Heart left ventricle (tissue), 16 donors: ENCODE results near the gene ROCK2. TPM values are rescaled to one million over a fixed set of nuclear protein-coding genes. Genes with fewer than 3 reads are reported as not detected.

Experiments
- ATAC-seq, 4 donors: fragments of 200-7000 bp; cut with Tn5 transposase; one replicate each; pipeline ENCODE4 v1.9.1; 2020 to 2022; ENCODE audit warnings: moderate library complexity in 4 of 4, mild to moderate bottlenecking in 3 of 4, moderate number of reproducible peaks in 1 of 4
- DNase-seq, 5 donors: peaks; one replicate each; pipeline ENCODE4 v3.0.0-alpha.2; 2020
- H3K27ac ChIP-seq, 12 donors: fragments of 200-600 bp; sonication (generic) in 4 of 12; one replicate each; pipeline versions ENCODE4 v1.5.0 to v1.8.0; 2016 to 2022; ENCODE audit warnings: mild to moderate bottlenecking in 2 of 12
- H3K27me3 ChIP-seq, 9 donors: fragments of 200-600 bp; sonication (generic) in 2 of 9; one replicate each; pipeline versions ENCODE4 v1.5.1 to v1.8.0; 2016 to 2022; ENCODE audit warnings: mild to moderate bottlenecking in 3 of 9
- H3K36me3 ChIP-seq, 9 donors: fragments of 200-600 bp; sonication (generic) in 2 of 9; one replicate each; pipeline versions ENCODE4 v1.5.0 to v1.8.0; 2018 to 2022; ENCODE audit warnings: mild to moderate bottlenecking in 2 of 9
- H3K4me1 ChIP-seq, 12 donors: fragments of 200-600 bp; sonication (generic) in 4 of 12; one replicate each; pipeline versions ENCODE4 v1.5.0 to v1.8.0; 2016 to 2022; ENCODE audit warnings: mild to moderate bottlenecking in 3 of 12
- H3K4me3 ChIP-seq, 12 donors: fragments of 200-600 bp; sonication (generic) in 4 of 12; one replicate each; pipeline versions ENCODE4 v1.5.0 to v1.8.0; 2017 to 2022; ENCODE audit warnings: mild to moderate bottlenecking in 9 of 12, moderate library complexity in 4 of 12
- H3K9me3 ChIP-seq, 12 donors: fragments of 200-600 bp; sonication (generic) in 4 of 12; one replicate each; pipeline versions ENCODE4 v1.5.0 to v1.8.0; 2016 to 2022; ENCODE audit warnings: mild to moderate bottlenecking in 1 of 12
- POLR2A ChIP-seq, 2 donors: fragments of 450-650 bp; IDR thresholded peaks; one replicate each; pipeline ENCODE4 v1.6.1; 2017; ENCODE audit warnings: antibody characterized with exemption in 2 of 2, mild to moderate bottlenecking in 2 of 2, moderate library complexity in 2 of 2
- WGBS, 4 donors: extraction: QIAGEN DNeasy Blood & Tissue Kit in 2 of 4; methylation state at CpG; one replicate each; pipeline versions ENCODE4 v1.1.5 to v1.1.7; 2013 to 2018; 5-methylcytosine and 5-hydroxymethylcytosine counted together
- intact Hi-C, 10 donors: fragments of 100-400 bp; cut with DNase I; formaldehyde crosslinking; loops; one replicate each; pipeline versions ENCODE4 v1.11.1 to v1.14.2; 2022
- polyA plus RNA-seq, 2 donors: library from polyadenylated mRNA; stranded (reverse); fragments of 200-250 nt; gene quantifications; one replicate each; pipeline ENCODE4 v1.2.3, GENCODE V29; 2013
- total RNA-seq, 9 donors: library from RNA; depleted of rRNA in 2 of 9; stranded (reverse); fragments of >200 nt in 2 of 9; fragmentation: NEBNext Ultra II Directional in 3 of 9; extraction: Animal tissue kit (Norgen Biotek cat#: 25700) in 3 of 9; gene quantifications; one replicate each; pipeline versions ENCODE4 v1.1.0 to v1.2.4, GENCODE V29; 2016 to 2023
- TF ChIP-seq, protein P1 (sequence below), 12 donors: fragments of 200-600 bp; sonication (generic) in 4 of 12; IDR thresholded peaks; one replicate each; pipeline versions ENCODE4 v1.5.0 to v1.8.0; 2018 to 2022; ENCODE audit warnings: antibody characterized with exemption in 12 of 12, mild to moderate bottlenecking in 5 of 12
- donor health status: ischemic (EF 13 %, LVEDD 7.1; RV severe dilation, severe dysfunction).
- donor health status: healthy with polysubstance abuse.
- donor health status: DM: no; HTN: yes; CAD: no.
- donor health status: DM: no; HTN: no; CAD: no.
- donor health status: ischemic (EF 25% LVEDD 6.9; RV normal size, moderate dysfunction).
- donor health status: ischemic (EF 25% LVEDD 5.7; RV mildly dilated, moderate dysfunction).
- donor health status: healthy.
- donor health status: DM: yes; HTN: yes; CAD: no.
- donor health status: ischemic (EF 35%, LVEDD 5.7; RV mildly dilated, moderate dysfunction).
- donor health status: nonischemic (EF 11% LVEDD 7.7; RV severe dilation, severe dysfunction).
- donor health status: DM: yes; HTN: yes; CAD: no.
- donor health status: PGD.
- donor health status: ischemic (EF 29% LVEDD 5.4; RV normal size, mild dysfunction).
- donor health status: nonischemic (EF 23%, LVEDD 6.1; RV moderate dilation, normal function).

The ROCK2 gene
- total and polyA plus RNA-seq, 11 donors: 6.1 to 44.3 (median 38.0) TPM

DNA sequence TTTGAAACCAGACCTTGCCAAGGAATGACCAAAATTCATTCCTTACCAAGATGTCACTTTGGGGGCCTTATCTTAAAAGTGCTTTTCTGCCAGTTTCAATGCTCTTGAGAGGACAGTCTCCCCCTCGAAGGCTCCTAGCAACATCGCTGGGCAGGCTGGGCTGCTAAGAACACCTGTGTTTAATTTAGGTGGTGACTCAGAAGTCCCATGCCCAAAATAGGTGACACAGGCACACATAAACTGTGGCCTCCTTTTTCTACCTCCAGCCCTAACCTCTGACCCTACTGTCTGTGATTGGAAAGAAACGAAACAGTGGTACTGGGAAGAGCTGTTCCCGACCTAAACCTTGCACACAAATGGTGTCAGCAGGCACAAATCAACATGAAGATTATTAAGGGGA, 28.7 kb upstream of the ROCK2 start:
- no peak for ATAC-seq
- Histone ChIP-seq H3K4me3 (no peak overlapping the region), H3K4me1 (peaks cover 4 to 33% (median 22%) of the 10 kb centered on the region in 12 donors), H3K27ac (peak overlapping the region in 4 of 12 donors; percentile 16 to 84 (median 72)), H3K9me3 (no peaks in the 10 kb centered on the region), H3K36me3 (no peaks in the 10 kb centered on the region), H3K27me3 (no peaks in the 10 kb centered on the region)
- 90 to 92% (median 91%) methylated on average over 4 of the region's 4 CpGs for whole genome bisulfite sequencing, 4 donors
- intact Hi-C loops: no loop called here
- DNase-seq: no peak
- TF ChIP-seq POLR2A (IDR thresholded peaks at IDR 0.05): no peak

DNA sequence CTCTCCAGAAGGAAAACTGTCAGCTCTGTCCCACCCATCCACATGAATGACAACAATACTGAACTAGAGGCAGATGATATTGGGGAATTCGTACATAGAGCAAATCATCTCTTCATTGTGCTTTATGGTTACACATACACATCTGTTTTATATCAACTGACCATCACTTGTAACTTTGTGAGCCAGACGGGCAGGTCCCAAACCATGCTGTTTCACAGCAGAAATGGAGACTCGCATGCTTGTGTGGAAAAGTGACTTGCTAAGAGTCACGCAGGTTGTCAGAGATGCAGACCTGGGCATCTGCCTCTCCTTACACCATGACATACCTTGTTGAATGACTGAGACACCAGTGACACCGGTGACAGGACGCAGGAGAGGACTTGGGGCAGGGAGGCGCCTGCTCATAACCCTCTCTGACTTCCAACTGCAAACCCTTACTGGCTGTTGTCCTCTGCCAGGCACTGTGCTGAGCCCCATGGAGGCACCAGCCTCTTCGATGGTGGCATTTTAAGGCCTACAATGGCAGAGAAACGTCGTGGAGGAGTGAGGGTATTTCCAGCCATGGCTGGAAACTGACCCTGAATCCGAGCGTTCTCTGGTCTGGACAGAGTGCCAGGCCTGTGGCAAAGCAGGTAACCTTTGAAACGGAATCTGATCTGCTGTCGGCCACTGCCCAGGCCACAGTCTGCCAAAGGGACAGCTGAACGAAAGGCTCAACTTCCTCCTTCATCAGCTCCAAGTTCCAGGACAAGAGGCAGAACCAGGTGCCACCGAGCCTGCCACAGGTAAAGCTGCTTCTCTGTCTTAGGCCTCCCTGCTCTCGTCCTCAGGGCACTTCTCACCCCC, 26.9 kb upstream of the ROCK2 start:
- no peak for ATAC-seq
- H3K36me3 ChIP-seq: no peaks in the 10 kb centered on the region
- peaks cover 4 to 37% (median 24%) of the 10 kb centered on the region in 12 donors for H3K4me1 ChIP-seq
- no peak overlapping the region for H3K27ac ChIP-seq
- TF ChIP-seq, protein P1, sequence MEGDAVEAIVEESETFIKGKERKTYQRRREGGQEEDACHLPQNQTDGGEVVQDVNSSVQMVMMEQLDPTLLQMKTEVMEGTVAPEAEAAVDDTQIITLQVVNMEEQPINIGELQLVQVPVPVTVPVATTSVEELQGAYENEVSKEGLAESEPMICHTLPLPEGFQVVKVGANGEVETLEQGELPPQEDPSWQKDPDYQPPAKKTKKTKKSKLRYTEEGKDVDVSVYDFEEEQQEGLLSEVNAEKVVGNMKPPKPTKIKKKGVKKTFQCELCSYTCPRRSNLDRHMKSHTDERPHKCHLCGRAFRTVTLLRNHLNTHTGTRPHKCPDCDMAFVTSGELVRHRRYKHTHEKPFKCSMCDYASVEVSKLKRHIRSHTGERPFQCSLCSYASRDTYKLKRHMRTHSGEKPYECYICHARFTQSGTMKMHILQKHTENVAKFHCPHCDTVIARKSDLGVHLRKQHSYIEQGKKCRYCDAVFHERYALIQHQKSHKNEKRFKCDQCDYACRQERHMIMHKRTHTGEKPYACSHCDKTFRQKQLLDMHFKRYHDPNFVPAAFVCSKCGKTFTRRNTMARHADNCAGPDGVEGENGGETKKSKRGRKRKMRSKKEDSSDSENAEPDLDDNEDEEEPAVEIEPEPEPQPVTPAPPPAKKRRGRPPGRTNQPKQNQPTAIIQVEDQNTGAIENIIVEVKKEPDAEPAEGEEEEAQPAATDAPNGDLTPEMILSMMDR (IDR thresholded peaks at IDR 0.05): no peak
- TF ChIP-seq POLR2A (IDR thresholded peaks at IDR 0.05): no peak
- no peak overlapping the region for H3K4me3 ChIP-seq
- intact Hi-C loops: no loop called here
- no peak for DNase-seq
- H3K9me3 ChIP-seq: no peaks in the 10 kb centered on the region
- WGBS, 4 donors: 96 to 97% (median 97%) methylated on average over 17 of the region's 17 CpGs
- H3K27me3 ChIP-seq: no peaks in the 10 kb centered on the region

DNA sequence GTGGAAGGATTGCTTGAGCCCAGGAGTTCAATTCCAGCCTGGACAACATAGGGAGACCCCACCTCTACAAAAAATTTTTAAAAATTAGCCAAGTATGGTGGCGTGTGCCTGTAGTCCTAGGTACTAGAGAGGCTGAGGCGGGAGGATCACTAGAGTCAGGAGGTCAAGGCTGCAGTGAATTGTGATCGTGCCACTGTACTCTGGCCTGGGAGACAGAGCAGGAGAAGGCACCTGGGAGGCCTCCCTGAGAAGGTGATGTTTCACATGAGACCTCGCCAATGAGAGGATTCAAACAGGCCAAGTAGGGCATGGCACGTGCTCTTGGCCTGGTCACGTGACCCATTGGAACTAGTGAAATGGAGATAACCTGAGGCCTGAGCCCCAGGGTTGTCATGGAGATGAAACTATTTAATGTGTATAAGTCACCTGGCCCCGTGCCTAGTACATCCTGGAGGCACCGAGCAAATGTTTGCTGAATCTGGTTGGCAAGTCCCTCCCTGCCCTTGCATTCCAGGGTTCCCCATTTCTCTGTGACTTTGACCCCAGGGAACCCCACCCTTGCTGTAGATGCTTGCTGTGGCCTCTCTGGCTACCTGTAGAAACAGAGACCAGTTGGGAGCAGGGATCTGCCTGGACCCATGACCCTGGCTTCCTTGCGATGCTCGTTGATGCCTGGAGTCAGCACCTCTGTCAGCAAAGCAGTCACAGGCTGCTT, 26.1 kb upstream of the ROCK2 start:
- Histone ChIP-seq H3K27me3 (no peaks in the 10 kb centered on the region), H3K9me3 (no peaks in the 10 kb centered on the region), H3K4me3 (no peak overlapping the region), H3K36me3 (no peaks in the 10 kb centered on the region), H3K27ac (no peak overlapping the region), H3K4me1 (peaks cover 4 to 36% (median 23%) of the 10 kb centered on the region in 12 donors)
- TF ChIP-seq, protein P1 (IDR thresholded peaks at IDR 0.05): no peak
- no peak for TF ChIP-seq POLR2A (IDR thresholded peaks at IDR 0.05)
- ATAC-seq (no peak), DNase-seq (no peak)
- intact Hi-C loops: no loop called here
- WGBS, 4 donors: 87 to 92% (median 91%) methylated on average over 9 to 10 of the region's 10 CpGs

- H3K9me3 ChIP-seq: no peaks in the 10 kb centered on the region
- 22 to 47% (median 37%) methylated on average over 10 of the region's 10 CpGs for WGBS, 4 donors
- H3K4me1 ChIP-seq: peaks cover 0 to 23% (median 9%) of the 10 kb centered on the region in 12 donors
- intact Hi-C loops: loop anchor here in 1 of 10 donors (2.0 kb wide), 1 partner anchor 23 kb away; the partner anchor contains the start of gene ROCK2
- DNase-seq: peak in 3 of 5 donors; percentile 36 to 55 (median 52)
- no peaks in the 10 kb centered on the region for H3K27me3 ChIP-seq
- H3K4me3 ChIP-seq: peak overlapping the region in 8 of 12 donors; percentile 1 to 44 (median 28)
- no peaks in the 10 kb centered on the region for H3K36me3 ChIP-seq
- TF ChIP-seq, protein P1 (IDR thresholded peaks at IDR 0.05): no peak
- TF ChIP-seq POLR2A (IDR thresholded peaks at IDR 0.05): no peak
- peak in 3 of 4 donors; percentile 55 to 73 (median 60) for ATAC-seq
- H3K27ac ChIP-seq: peak overlapping the region; percentile 46 to 81 (median 62)
Observed at GRCh38 chr2:11368059-11368572, 23.7 kb upstream of the ROCK2 start.
